Suppressor macrophage treated with lipopolysaccharide for 1 hour (primary cell): Measurements from ENCODE around the gene PPIP5K2.
A peak's percentile ranks its signal among the peaks of the same experiment; 100 is the strongest.
"Not testable (repeated sequence)": the region's sequence is repeated elsewhere in the genome, so short reads cannot be mapped to it uniquely, and the experiment has no call there.

Experiments used
- DNase-seq, 3 donors: peaks; one replicate each; pipeline ENCODE4 v3.0.0-alpha.2; 2020 to 2022

PPIP5K2 gene

DNA sequence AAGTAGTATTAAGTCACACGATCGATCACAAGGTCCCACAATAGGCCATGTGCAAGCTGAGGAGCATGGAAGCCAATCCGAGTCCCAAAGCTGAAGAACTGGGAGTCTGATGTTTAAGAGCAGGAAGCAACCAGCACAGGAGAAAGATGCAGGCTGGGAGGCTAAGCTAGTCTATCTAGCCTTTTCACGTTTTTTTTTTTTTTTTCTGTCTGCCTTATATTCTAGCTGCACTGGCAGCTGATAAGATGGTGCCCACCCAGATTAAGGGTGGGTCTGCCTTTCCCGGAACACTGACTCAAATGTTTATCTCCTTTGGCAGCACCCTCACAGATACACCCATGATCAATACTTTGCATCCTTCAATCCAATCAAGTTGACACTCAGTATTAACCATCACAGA, 6.5 kb downstream of the PPIP5K2 start:
- DNase-seq = no peak

DNA sequence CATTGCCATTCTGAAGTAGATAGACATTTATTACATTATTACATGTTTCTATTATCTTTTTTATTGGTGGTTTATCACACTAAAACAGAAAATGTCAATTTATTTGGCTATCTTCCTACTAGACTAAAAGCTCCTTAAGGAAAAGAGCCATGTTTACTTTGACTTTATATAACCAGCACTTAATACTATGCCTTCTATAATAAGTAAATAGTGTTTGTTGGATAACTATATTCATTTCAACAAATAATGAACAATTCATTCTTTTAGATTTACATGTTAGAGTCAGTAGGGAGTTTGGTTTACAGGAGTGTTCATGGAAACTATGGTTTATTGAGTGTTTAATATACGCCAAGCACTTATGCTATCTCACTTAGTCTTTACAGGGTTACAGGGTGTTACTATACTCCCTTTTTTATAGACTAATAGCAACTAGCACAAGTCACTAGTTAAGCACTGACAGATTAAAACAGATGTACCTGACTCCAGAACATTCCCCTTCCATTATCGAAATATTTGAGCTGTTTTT, 7.3 kb downstream of the PPIP5K2 start:
- DNase-seq = no peak

DNA sequence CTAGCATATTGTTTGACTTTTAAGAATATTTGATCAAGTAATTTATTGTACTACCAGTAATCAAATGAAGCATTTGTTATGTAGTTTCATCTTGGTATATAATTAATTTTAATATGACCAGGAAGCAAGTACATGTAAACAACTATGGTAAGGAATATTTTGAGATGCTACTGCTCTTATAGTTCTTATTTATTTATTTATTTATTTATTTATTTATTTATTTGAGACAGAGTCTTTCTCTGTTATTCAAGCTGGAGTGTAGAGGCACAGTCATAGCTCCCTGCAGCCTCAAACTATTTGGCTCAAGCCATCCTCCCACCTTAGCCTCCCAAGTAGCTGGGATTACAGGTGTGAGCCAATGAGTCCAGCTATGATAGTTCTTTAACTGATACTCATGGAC, 8.1 kb downstream of the PPIP5K2 start:
- DNase-seq = no peak

DNA sequence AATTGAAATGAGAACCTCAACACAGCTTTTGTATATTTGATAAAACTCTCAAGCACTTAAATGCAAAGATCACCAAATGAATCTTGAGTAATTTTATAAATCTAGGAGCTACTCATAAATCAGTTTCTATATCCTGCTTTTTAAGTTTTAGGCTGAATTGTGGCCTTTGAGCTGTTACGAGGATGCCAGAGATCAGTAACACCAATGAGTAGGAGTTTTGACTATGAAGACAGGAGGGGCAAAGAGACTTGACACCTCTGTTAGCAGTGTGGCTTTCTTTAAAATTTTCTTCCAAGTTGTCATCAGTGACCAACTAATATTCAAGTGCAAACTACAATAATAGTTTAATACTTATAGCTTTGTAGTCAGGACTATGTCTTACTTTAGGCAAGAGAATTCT, 12.6 kb downstream of the PPIP5K2 start:
- no peak for DNase-seq

DNA sequence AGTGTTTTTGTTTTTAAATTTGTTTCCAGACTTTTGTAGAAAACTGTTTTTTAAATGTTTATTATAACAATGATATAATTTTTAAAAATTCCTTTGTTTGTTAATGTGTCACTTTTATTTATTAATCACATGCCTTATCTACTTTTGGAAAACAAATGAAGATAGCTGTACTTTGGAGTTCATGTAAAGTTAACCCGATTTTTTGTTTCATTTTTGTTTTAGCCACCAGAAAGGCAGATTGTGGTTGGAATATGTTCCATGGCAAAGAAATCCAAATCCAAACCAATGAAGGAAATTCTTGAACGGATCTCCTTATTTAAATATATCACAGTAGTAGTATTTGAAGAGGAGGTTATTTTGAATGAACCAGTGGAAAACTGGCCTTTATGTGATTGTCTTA, 13.1 kb downstream of the PPIP5K2 start:
- no peak for DNase-seq

DNA sequence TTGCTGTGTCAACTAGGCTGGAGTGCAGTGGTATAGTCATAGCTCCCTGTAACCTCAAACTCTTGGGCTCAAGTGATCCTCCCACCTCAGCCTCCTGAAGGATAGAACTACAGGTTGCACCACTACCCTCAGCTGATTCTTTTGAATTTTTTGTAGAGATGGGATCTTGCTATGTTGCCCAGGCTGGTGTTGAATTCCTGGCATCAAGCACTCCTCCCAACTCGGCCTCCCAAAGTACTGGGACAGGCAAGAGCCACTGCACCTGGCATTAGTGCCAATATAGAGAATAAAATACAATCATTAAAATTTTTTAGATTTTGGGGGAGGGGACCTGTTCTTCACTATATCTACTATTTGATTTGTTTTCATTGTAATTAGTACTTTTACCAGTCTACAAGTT, 15.4 kb downstream of the PPIP5K2 start:
- DNase-seq = no peak

DNA sequence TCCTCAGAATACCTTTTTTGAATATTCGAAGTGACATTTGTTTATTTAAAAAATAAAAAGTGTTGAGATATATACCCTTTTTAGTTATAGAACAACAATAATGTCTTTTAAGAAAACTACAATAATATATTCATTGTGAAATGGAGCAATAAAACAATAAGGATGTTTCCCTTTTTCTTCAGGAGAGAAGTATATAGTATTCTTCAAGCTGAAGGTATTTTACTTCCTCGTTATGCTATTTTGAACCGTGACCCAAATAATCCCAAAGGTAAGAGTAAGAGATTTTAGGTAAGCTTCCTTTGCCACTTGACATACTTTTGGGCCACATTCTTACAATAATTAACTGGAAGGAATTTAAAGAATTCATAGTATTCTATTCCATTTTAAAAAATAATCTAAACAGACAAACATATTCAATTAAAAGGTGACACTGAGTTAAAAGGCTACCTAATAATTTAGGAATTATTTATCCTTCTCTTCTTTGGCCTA, 18.1 kb downstream of the PPIP5K2 start:
- no peak for DNase-seq

DNA sequence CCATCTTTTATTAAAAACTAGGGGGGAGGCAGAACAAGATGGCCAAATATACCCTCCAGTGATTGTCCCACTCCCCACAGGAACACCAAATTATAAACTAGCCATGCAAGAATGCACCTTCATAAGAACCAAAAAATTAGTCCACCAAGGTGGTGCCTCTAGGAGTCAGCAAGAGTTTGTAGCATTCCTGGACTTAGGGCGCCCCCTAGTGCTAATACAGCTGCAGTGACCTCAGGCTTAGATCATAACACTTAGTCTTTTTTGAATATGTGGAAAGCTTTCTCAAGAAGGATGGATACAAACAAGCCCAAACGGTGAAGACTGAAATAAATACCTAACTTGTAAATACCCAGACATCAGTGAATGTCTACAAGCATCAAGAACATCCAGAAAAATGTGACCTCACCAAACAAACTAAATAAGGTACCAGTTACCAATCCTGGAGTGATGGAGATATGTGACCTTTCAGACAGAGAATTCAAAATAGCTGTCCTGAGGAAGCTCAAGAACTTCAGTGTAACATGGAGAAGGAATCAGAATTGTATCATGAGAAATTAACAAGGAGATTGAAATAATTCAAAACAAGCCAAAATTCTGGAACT, 19.3 kb downstream of the PPIP5K2 start:
- peak; percentile 84 to 89 (median 87) for DNase-seq

DNA sequence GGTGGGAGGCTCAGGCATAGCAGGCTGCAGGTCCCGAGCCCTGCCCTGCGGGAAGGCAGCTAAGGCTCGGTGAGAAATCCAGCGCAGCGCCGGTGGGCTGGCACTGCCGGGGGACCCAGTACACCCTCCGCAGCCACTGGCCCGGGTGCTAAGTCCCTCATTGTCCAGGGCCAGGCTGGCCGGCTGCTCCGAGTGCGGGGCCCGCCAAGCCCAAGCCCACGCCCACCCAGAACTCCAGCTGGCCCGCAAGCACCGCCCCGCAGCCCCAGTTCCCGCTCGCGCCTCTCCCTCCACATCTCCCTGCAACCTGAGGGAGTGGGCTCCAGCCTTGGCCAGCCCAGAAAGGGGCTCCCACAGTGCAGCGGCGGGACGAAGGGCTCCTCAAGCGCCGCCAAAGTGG, 22.0 kb downstream of the PPIP5K2 start:
- not testable (repeated sequence) for DNase-seq

DNA sequence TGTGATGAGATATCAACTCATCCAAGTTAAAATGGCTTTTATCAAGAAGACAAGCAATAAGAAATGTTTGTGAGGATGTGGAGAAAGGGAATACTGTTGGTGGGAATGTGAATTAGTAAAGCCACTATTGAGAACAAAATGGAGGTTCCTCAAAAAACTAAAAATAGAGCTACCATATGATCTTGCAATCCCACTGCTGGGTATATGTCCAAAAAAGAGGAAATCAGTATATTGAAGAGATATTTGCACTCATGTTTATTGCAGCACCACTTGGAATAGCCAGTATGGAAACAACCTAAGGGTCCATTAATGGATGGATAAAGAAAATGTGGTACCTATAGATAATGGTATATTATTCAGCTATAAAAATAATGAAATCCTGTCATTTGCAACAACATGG, 25.1 kb downstream of the PPIP5K2 start:
- DNase-seq = peak; percentile 14 to 50 (median 44)

DNA sequence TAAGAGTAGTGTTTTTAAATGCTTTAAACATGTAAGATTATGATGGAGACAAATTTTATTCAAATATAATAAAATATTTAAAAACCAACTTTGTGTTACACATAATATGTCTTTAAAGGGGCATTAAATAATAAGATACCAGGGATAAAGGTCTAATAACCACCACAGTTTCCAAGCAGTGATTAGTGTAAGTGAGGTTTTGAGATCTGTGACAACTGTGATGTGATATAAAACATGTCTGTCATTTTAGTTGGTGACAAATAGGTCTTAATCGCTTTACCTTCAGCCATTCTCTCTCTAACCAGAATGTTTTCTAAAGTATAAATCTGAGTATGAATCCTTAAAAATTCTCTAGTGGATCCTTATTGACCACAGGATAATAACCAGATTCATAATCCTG, 28.1 kb downstream of the PPIP5K2 start:
- no peak for DNase-seq

DNA sequence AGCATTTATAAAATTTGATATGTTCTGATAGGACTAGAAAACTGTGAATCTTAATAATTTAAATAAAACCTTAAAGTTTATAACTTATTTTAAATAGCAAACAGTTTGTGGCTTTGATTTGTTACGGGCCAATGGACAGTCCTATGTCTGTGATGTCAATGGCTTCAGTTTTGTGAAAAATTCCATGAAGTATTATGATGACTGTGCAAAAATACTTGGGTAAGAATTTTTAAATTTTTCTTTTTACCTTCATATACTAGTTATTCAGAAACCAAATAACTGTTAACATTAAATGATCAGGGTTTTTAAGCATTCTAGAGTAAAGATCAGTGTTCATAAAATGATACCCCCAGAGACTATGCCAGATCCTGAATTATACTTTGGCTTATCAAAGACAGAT, 31.1 kb downstream of the PPIP5K2 start:
- no peak for DNase-seq

DNA sequence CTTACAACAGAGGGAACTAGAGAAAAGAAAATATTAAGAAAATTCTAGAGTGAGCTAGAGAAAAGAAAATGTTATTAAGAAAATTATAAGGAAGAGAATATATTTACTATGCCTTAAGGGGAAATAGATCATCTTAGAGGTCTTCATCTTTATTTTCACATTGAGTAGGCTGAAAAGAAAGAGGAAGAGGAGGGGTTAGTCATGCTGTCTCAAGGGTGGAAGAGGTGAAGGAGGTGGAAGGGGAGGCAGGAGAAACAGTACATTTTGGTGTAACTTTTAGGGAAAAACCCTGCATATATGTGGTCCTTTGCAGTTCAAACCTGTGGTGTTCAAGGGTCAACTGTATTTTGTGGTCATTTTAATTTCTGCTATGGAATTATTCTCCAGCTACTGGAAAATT, 46.6 kb downstream of the PPIP5K2 start:
- peak; percentile 57 to 69 (median 66) for DNase-seq

DNA sequence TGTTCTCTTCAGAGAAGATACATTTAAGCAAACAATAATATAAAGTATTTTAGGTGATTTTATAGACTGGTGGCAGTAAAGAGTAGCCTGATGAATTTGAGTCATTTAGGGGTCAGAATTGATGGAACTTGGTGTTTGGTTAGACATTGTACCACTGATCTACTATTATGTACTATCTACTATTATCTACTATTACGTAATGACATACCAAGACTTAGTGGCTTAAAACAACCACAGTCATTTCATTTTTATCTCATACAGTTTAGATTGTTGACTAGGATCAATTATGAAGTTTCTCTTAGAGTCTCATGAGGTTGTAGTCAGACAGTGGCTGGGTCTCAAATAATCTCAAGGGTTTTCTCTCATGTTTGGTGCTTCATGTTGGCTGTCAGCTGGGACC, 54.0 kb downstream of the PPIP5K2 start:
- no peak for DNase-seq

DNA sequence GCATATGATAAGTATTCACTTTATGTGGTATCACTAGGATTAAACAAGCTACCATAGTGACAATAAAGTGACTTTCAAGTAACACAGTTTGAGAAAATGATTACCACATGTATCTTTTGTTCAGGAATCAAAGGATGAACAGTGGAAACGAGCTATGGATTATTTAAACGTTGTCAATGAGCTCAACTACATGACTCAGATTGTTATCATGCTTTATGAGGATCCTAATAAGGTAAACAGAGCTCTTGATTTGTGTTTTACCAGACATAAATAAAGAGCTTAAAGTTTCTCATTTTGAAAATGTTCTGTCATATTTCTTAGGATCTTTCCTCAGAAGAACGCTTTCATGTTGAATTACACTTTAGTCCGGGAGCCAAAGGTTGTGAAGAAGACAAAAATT, 57.4 kb downstream of the PPIP5K2 start:
- DNase-seq = no peak

DNA sequence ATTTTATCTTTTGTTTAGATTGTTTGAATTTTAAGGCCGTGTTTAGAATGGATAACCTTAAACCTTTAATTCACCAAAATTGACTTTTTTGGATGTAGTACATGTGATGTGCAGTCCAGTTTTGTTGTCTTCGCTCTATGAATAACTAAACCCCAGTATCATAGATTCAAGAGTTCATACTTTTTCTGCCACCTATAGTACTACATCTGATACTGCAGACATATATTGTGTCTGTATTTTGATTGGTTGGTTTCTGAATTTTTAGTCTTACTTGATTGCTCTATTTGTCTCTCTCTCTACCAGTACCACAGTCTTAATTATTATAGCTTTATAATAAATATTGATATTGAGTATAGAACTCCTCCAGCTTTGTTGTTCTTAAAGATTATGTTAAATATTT, 58.1 kb downstream of the PPIP5K2 start:
- no peak for DNase-seq

DNA sequence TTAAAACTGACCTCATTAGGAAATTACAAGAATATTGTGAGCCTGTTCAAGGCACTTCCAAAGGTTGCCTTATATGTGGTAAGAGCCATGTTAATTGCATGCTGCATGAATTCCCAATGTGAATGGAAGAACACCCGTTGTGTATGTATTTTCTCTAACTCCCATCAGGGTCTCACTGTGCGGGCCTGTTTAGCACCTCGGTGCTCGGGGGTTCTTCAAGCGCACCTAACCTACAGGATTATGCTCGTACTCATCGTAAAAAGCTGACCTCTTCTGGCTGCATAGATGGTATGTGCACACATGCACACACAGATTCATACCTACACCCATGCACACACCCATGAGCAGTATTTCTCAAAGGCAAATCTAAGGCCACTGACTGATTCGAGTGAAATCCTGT, 66.1 kb downstream of the PPIP5K2 start:
- DNase-seq = no peak

DNA sequence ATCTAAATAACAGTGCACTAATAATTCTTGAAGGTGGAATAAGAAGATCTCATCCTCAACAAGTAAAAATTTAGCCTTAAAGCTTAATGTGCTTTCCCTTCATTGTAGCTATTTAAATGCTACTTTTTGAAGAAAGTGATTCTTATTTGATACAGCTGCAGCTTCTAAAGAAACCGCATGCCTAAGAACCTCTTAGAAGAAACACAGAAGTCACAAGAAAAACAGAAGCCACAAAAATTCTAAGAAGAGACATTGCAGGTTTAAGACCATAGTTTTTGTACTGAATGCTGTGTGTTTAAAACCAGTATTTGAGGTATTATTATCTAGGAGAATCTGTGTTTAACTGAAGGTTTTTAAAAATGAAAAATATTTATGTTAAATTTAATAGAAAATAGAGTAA, 68.3 kb downstream of the PPIP5K2 start:
- no peak for DNase-seq

DNA sequence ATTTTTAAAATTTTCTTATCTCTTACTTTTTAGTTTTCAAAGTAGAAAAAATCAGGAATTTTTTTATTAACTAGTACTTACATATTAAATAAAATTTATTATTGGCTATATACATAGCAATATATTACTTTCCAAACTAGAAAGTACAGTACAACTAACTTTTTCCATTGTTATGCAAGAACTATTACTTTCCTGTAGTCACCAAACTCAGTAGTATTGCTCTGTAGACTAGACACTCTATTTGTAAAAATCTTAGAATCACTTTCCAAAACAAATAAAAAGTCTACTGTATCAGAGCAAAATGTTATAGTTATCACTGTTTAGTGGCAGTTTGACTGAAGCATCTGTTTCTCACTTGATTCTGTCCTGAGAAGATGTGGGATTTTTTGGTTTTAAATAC, 83.1 kb downstream of the PPIP5K2 start:
- no peak for DNase-seq

DNA sequence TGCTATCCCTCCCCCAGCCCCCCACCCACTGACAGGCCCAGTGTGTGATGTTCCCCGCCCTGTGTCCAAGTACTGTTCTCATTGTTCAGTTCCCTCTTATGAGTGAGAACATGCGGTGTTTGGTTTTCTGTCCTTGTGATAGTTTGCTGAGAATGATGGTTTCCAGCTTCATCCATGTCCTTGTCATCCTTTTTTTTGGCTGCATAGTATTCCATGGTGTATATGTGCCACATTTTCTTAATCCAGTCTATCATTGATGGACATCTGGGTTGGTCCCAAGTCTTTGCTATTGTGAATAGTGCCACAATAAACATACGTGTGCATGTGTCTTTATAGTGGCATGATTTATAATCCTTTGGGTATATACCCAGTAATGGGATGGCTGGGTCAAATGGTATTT, 84.9 kb downstream of the PPIP5K2 start:
- DNase-seq = not testable (repeated sequence)

DNA sequence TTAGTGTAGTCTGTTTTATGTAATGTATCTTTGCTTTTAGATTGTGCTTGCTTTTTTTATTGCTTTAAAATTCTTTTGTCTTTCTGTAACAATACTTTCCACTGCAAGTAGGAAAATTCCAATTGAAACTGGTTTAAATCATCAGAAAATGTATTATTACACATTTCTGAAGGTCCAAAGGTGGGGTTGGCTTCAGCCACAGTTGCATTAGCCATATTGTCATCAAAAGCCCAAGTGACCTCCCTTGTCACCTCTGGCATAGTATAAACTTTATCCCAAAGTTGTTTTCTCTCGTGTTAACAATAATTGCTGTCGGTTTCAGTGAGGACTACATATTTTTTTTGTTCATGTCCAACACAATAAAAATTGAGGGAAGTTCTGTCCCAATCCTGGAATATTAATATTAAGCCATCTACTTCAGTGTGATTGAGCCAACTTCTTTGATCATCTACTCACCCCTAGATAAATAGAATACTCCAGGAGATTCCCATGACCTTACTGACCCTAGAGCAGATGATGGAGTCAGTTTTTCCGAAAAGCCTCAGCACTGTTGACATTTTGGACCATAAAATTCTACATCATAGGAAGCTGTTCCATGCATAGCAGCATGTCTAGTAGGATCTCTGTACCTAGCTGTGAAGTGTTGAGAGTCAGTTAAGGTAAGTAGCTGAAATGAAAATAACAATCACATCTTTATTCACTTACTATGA, 86.0 kb downstream of the PPIP5K2 start:
- no peak for DNase-seq

DNA sequence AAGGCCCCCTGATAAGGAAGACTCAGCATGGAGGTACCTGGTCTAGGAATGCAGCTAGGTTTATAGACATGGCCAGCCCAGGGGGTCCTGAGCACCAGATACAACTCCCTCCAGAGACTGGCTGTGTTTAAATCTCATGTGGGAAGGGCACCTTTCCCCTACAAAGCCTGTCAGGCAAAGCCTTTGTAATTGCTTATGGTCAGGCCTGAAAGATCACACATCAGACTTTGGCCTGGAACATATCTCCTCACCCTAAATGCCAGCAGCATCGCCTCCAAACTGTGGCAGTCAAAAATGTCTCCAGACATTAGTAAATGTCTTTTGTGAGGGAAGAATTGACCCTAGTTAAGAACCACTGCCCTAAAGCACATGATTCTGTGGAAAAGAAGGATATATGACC, 86.9 kb downstream of the PPIP5K2 start:
- no peak for DNase-seq

DNA sequence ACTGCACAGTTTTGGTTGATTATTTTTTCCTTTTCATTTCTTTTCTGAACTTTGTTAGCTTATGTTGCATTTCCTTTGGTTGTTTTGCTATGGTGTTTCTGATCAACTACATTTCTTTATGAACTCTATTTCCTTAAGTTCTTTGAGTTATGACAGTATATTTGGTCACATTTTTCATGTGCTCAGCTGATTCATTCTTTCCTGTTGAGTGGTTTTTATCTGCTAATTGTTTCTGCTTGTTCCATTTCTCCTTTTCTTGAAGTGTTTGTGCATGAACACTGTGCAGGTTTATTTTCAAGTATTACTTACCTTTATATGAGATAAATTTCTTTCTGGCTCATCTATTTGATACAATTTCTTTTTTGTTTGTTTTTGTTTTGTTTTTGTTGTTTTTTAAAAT, 87.6 kb downstream of the PPIP5K2 start:
- peak; percentile 25 to 60 (median 49) for DNase-seq

DNA sequence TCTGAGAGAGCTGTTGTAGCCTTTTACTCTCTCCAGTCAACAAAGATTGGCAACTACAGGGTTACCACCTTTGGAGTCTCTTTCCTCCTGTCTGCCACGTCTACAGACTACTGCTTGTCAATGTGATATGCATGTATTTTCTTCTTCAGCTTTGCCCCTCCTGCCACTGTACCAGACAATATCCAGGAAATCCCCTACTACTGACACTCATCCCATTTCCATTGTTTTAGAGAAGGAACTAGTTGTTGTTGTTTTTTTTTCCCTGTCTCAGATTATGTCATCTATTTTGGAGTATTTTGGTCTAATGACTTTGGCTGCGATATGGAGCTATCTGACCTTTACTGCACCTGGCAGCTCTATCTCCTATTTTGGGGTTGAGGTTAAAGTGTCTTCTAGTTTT, 88.4 kb downstream of the PPIP5K2 start:
- DNase-seq = peak; percentile 24 to 43 (median 34)

DNA sequence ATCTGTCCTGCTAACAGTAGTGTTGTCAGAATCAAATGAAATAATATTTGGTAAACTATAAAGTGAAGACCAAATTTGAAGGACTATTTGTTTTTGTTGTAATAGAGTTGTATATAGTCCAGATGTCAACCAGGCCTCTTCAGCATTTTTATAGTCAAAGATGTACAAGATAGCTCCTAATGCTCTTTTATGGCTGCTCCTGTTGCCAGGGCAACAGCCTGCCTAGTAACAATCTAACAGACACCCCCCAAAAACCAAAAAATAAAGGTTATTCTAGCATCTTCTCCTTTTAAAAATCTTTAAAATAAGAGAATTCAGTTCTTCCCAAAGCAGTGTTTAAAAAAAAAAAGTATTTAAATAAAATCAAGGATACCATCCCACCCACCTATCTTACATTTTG, 89.0 kb downstream of the PPIP5K2 start:
- DNase-seq = no peak
